ENCODE results near the gene NEURL2.
"Not testable (repeated sequence)": the region's sequence is repeated elsewhere in the genome, so short reads cannot be mapped to it uniquely, and the experiment has no call there.

NEURL2 gene

GRCh38 chr20:45890985-45891983 lies at the start of gene NEURL2, which contains the start of gene CTSA:
Gene NEURL2 (minus strand): TSS chr20:45891208. CDS start chr20:45890991, 217 bp downstream.
Gene CTSA (plus strand): TSS chr20:45891335. CDS start chr20:45891569, 234 bp downstream.
- DNase-seq = peak; percentile 71

GRCh38 chr20:45940469-45940868 lies 49.5 kb upstream of the NEURL2 start:
- DNase-seq = no peak

GRCh38 chr20:45940053-45940452 lies 49.0 kb upstream of the NEURL2 start:
- DNase-seq = no peak

GRCh38 chr20:45938727-45939438 lies 47.9 kb upstream of the NEURL2 start:
- DNase-seq = no peak

- no peak for DNase-seq
Measured at GRCh38 chr20:45937765-45938164, 46.8 kb upstream of the NEURL2 start.

GRCh38 chr20:45935416-45936046 lies 44.5 kb upstream of the NEURL2 start:
- DNase-seq = no peak

GRCh38 chr20:45934586-45935415 lies 43.8 kb upstream of the NEURL2 start, which contains the start of gene PCIF1:
Gene PCIF1 (plus strand): TSS chr20:45934683. CDS start chr20:45939000, 4,317 bp downstream.
- DNase-seq = peak; percentile 89

GRCh38 chr20:45934046-45934585 lies 43.1 kb upstream of the NEURL2 start:
- no peak for DNase-seq

GRCh38 chr20:45933266-45934045 lies 42.4 kb upstream of the NEURL2 start:
- DNase-seq = peak; percentile 69

- not testable (repeated sequence) for DNase-seq
Measured at GRCh38 chr20:45931680-45932079, 40.7 kb upstream of the NEURL2 start.

- no peak for DNase-seq
Measured at GRCh38 chr20:45927071-45927878, 36.3 kb upstream of the NEURL2 start.

- DNase-seq = no peak
Measured at GRCh38 chr20:45926731-45927070, 35.7 kb upstream of the NEURL2 start.

- DNase-seq = no peak
Measured at GRCh38 chr20:45925821-45926506, 35.0 kb upstream of the NEURL2 start.

GRCh38 chr20:45924391-45925261 lies 33.6 kb upstream of the NEURL2 start:
- no peak for DNase-seq

GRCh38 chr20:45921337-45922189 lies 30.6 kb upstream of the NEURL2 start:
- DNase-seq = no peak

GRCh38 chr20:45920462-45921336 lies 29.7 kb upstream of the NEURL2 start:
- no peak for DNase-seq
